Naive thymus-derived CD4-positive, alpha-beta T cell (primary cell): Measurements from ENCODE around the gene RAD51B. TPM values are rescaled to one million over a fixed set of nuclear protein-coding genes. Genes with fewer than 3 reads are reported as not detected.
"Not testable (repeated sequence)": the region's sequence is repeated elsewhere in the genome, so short reads cannot be mapped to it uniquely, and the experiment has no call there.

Experiments used
- ATAC-seq: fragments of 150-1000 bp; cut with Tn5 transposase; 2 replicates; pipeline ENCODE4 v1.10.0; 2021; ENCODE audit warnings: mild to moderate bottlenecking, moderate library complexity
- CTCF ChIA-PET: fragments of 350-600 bp; sonication (Branson Sonifier 250); formaldehyde crosslinking; loops from one replicate; lab custom pipeline; 2021; ENCODE audit warnings: antibody characterized with exemption; lab: Charles Lee
- POLR2A ChIA-PET: fragments of 350-600 bp; sonication (Branson Sonifier 250); formaldehyde crosslinking; loops from one replicate; lab custom pipeline; 2021; ENCODE audit warnings: antibody characterized with exemption, inconsistent platforms; lab: Charles Lee
- DNase-seq, 9 donors: peaks; one replicate each; pipeline versions ENCODE4 v3.0.0 to v3.0.0-alpha.2; 2020 to 2022; ENCODE audit warnings: mixed read lengths in 1 of 9
- H3K27ac ChIP-seq: one replicate; pipeline ENCODE4 v1.7.0; 2013; ENCODE audit warnings: mild to moderate bottlenecking, low read depth, low read length, moderate library complexity
- H3K27me3 ChIP-seq, 2 donors: one replicate each; pipeline ENCODE4 v1.7.0; 2013; ENCODE audit warnings: low read length in 2 of 2, mild to moderate bottlenecking in 2 of 2, moderate library complexity in 2 of 2; ENCODE audit not compliant: control insufficient read depth in 2 of 2, insufficient read depth in 2 of 2
- H3K36me3 ChIP-seq, 3 experiments: 1 replicate in 2 of 3; 2 replicates in 1 of 3; pipeline ENCODE4 v1.7.0; 2013; ENCODE audit warnings: low read length in 3 of 3, mild to moderate bottlenecking in 3 of 3, moderate library complexity in 1 of 3; ENCODE audit not compliant: insufficient read depth in 3 of 3, control insufficient read depth in 2 of 3
- H3K4me1 ChIP-seq, 2 donors: one replicate each; pipeline ENCODE4 v1.7.0; 2013; ENCODE audit warnings: low read length in 2 of 2, mild to moderate bottlenecking in 2 of 2, moderate library complexity in 1 of 2; ENCODE audit not compliant: control insufficient read depth in 2 of 2, insufficient read depth in 2 of 2
- H3K4me3 ChIP-seq: 2 replicates; pipeline ENCODE4 v1.7.0; 2013; ENCODE audit warnings: mild to moderate bottlenecking, low read length
- H3K9me3 ChIP-seq, 3 experiments: 1 replicate in 2 of 3; 2 replicates in 1 of 3; pipeline ENCODE4 v1.7.0; 2013; ENCODE audit warnings: low read length in 3 of 3; ENCODE audit not compliant: control insufficient read depth in 2 of 3
- H3K27ac Mint-ChIP-seq, 9 donors: one replicate each; pipeline ENCODE4 v1.8.0; 2020 to 2022; ENCODE audit warnings: mixed read lengths in 9 of 9, mild to moderate bottlenecking in 8 of 9, moderate library complexity in 5 of 9, inconsistent platforms in 2 of 9
- H3K27me3 Mint-ChIP-seq, 5 donors: one replicate each; pipeline ENCODE4 v1.8.0; 2021 to 2022; ENCODE audit warnings: mixed read lengths in 5 of 5, mild to moderate bottlenecking in 1 of 5
- H3K36me3 Mint-ChIP-seq, 5 donors: one replicate each; pipeline ENCODE4 v1.8.0; 2020 to 2022; ENCODE audit warnings: mixed read lengths in 5 of 5, mild to moderate bottlenecking in 3 of 5, inconsistent platforms in 1 of 5
- H3K4me1 Mint-ChIP-seq, 7 donors: one replicate each; pipeline ENCODE4 v1.8.0; 2020 to 2022; ENCODE audit warnings: mixed read lengths in 7 of 7, mild to moderate bottlenecking in 3 of 7, inconsistent platforms in 1 of 7
- H3K4me3 Mint-ChIP-seq, 10 donors: one replicate each; pipeline ENCODE4 v1.8.0; 2020 to 2022; ENCODE audit warnings: mild to moderate bottlenecking in 10 of 10, mixed read lengths in 10 of 10, moderate library complexity in 6 of 10, inconsistent platforms in 2 of 10
- H3K9me3 Mint-ChIP-seq, 11 donors: one replicate each; pipeline ENCODE4 v1.8.0; 2020 to 2022; ENCODE audit warnings: mixed read lengths in 11 of 11, mild to moderate bottlenecking in 4 of 11, inconsistent platforms in 1 of 11, moderate library complexity in 1 of 11
- intact Hi-C, 2 donors: fragments of 100-400 bp; cut with micrococcal nuclease; formaldehyde crosslinking; loops; one replicate each; pipeline ENCODE4 v1.15.1; 2023
- polyA plus RNA-seq, 2 donors: library from polyadenylated mRNA; unstranded; fragments of 300-500 nt; fragmentation: Illumina TruSeq; gene quantifications; one replicate each; pipeline ENCODE4 v1.2.3, GENCODE V29; 2021
- total RNA-seq, 6 experiments: library from RNA in 5 of 6; stranded (reverse) in 5 of 6; gene quantifications; 1 replicate in 5 of 6; 2 replicates in 1 of 6; pipeline ENCODE4 v1.2.3 and lab custom pipeline; 2021 to 2026

Gene RAD51B
- total and polyA plus RNA-seq, 7 experiments from 2014 or later = 15.0 to 42.2 (median 28.8) TPM

DNA sequence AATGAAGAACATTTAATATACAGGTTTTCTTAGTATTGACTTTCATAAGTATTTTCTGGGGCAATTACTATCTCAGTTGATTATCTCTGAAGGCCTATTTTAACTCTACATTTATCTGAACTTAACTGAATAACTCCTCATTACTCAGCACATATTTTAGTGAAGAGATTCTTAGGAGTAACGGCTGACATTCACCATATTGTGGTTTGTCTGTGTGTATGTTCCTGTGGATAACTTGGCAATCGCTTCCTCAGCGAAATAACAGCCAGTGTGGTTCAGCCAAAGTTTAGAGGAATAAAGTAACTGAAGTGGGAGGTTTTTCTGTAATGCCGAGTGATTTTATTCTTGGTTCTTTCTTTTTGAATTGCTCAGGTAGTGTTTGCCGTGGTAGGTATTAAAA, 168.0 kb downstream of the RAD51B start:
- Mint-ChIP-seq H3K4me3 (no peak overlapping the region), H3K36me3 (peaks cover 0 to 5% (median 2%) of the 10 kb centered on the region in 5 donors), H3K4me1 (peaks cover 0 to 3% (median 0%) of the 10 kb centered on the region in 7 donors), H3K9me3 (no peaks in the 10 kb centered on the region), H3K27me3 (no peaks in the 10 kb centered on the region), H3K27ac (no peak overlapping the region)
- Histone ChIP-seq H3K27me3 (no peaks in the 10 kb centered on the region), H3K27ac (no peak overlapping the region), H3K4me3 (no peak overlapping the region), H3K36me3 (no peaks in the 10 kb centered on the region), H3K4me1 (no peaks in the 10 kb centered on the region), H3K9me3 (no peaks in the 10 kb centered on the region)
- ATAC-seq (no peak), DNase-seq (no peak)
- CTCF ChIA-PET = no interaction called here
- intact Hi-C loops = no loop called here
- POLR2A ChIA-PET = no interaction called here

DNA sequence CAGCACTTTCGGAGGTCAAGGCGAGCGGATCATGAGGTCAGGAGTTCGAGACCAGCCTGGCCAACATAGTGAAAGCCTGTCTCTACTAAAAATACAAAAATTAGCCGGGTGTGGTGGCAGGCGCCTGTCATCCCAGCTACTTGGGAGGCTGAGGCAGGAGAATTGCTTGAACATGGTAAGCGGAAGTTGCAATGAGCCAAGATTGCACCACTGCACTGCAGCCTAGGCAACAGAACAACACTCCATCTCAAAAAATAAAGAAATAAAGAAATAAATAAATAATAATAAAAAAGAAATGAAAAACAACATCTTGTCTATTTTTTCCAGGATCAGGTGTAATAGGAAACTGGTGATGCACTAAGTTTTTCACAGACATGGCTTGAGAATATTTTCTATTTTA, 168.6 kb downstream of the RAD51B start:
- H3K36me3 Mint-ChIP-seq, H3K27me3 ChIP-seq, DNase-seq, H3K4me3 Mint-ChIP-seq, H3K36me3 ChIP-seq, H3K9me3 Mint-ChIP-seq, H3K4me1 ChIP-seq, H3K4me1 Mint-ChIP-seq, ATAC-seq, H3K27ac Mint-ChIP-seq, H3K9me3 ChIP-seq, H3K27ac ChIP-seq, POLR2A ChIA-PET, CTCF ChIA-PET, H3K27me3 Mint-ChIP-seq, intact Hi-C loops, H3K4me3 ChIP-seq: not testable (repeated sequence)

DNA sequence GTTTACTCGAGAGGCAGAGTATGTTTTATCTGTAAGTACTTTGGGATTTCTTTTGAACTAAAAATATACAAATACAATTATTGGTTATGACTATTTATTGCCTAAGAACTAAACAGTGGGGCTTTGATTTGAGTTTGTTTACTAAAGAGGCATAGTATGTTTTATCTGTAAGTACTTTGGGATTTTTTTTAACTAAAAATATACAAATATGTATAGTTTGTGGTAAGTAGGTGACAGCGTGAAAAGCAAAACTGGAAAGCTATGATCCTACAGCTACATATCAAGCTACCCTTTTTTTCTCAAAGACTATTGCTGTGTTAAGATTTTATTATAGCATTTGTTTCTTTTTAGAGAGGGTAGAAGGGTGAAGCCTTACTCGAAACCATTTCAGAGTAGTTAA, 171.0 kb downstream of the RAD51B start:
- Mint-ChIP-seq H3K27me3 (no peaks in the 10 kb centered on the region), H3K4me1 (no peaks in the 10 kb centered on the region), H3K4me3 (no peak overlapping the region), H3K27ac (no peak overlapping the region), H3K9me3 (no peaks in the 10 kb centered on the region), H3K36me3 (peaks cover 0 to 9% (median 2%) of the 10 kb centered on the region in 5 donors)
- intact Hi-C loops = no loop called here
- no peak for ATAC-seq
- Histone ChIP-seq H3K4me1 (no peaks in the 10 kb centered on the region), H3K27me3 (no peaks in the 10 kb centered on the region), H3K36me3 (no peaks in the 10 kb centered on the region), H3K4me3 (no peak overlapping the region), H3K9me3 (no peaks in the 10 kb centered on the region), H3K27ac (no peak overlapping the region)
- DNase-seq = no peak
- CTCF ChIA-PET = no interaction called here
- POLR2A ChIA-PET = no interaction called here

- ATAC-seq (no peak), DNase-seq (no peak)
- H3K27me3 ChIP-seq = no peaks in the 10 kb centered on the region
- no peaks in the 10 kb centered on the region for H3K4me1 ChIP-seq
- CTCF ChIA-PET = no interaction called here
- Mint-ChIP-seq H3K27ac (no peak overlapping the region), H3K4me3 (no peak overlapping the region), H3K27me3 (no peaks in the 10 kb centered on the region), H3K9me3 (no peaks in the 10 kb centered on the region), H3K36me3 (peaks cover 0 to 5% (median 0%) of the 10 kb centered on the region in 5 donors), H3K4me1 (peaks cover 0 to 1% (median 0%) of the 10 kb centered on the region in 7 donors)
- POLR2A ChIA-PET = no interaction called here
- intact Hi-C loops = no loop called here
- H3K27ac ChIP-seq = no peak overlapping the region
- H3K36me3 ChIP-seq = no peaks in the 10 kb centered on the region
- H3K4me3 ChIP-seq = no peak overlapping the region
- no peaks in the 10 kb centered on the region for H3K9me3 ChIP-seq
These were observed 175.0 kb downstream of the RAD51B start for GRCh38 chr14:67994531-67994930.

- Histone ChIP-seq H3K27ac (no peak overlapping the region), H3K4me1 (no peaks in the 10 kb centered on the region), H3K36me3 (no peaks in the 10 kb centered on the region), H3K27me3 (no peaks in the 10 kb centered on the region), H3K9me3 (no peaks in the 10 kb centered on the region), H3K4me3 (no peak overlapping the region)
- Mint-ChIP-seq H3K4me3 (no peak overlapping the region), H3K27ac (no peak overlapping the region), H3K9me3 (no peaks in the 10 kb centered on the region), H3K27me3 (no peaks in the 10 kb centered on the region), H3K4me1 (peaks cover 0 to 1% (median 0%) of the 10 kb centered on the region in 7 donors), H3K36me3 (peaks cover 0 to 5% (median 0%) of the 10 kb centered on the region in 5 donors)
- CTCF ChIA-PET = interaction anchor here (0.6 kb wide), 1 partner anchor 1110 kb away, joined by 4 read pairs; no protein-coding TSS in a partner anchor
- POLR2A ChIA-PET = no interaction called here
- ATAC-seq (no peak), DNase-seq (no peak)
- intact Hi-C loops = no loop called here
These were observed 176.7 kb downstream of the RAD51B start for GRCh38 chr14:67996235-67996634.

DNA sequence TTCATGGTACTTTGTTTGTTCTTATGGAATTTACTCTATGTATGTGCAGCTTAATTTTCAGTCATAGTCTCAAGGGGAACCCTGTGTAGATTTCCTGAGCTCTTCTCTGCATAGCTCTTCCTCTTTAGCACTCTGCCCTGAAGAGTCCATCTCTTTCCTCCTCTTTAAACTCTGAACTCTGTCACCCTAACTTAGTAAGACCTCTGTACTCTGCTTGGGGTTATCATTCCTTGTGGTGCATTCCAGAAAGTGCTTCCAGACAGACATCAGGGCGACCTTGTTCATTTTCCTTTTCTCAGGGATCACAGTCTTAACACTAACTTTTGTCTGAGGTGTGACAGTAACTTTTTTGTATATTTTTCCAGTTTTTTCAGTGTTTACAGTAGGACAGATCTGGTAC, 179.3 kb downstream of the RAD51B start:
- ChIA-PET POLR2A (no interaction called here), CTCF (interaction anchor here (0.9 kb wide), 1 partner anchor 15 kb away, joined by 3 read pairs; no protein-coding TSS in a partner anchor)
- Mint-ChIP-seq H3K4me3 (no peak overlapping the region), H3K4me1 (peaks cover 0 to 1% (median 0%) of the 10 kb centered on the region in 7 donors), H3K27ac (no peak overlapping the region), H3K9me3 (peaks cover 0 to 5% (median 0%) of the 10 kb centered on the region in 11 donors), H3K27me3 (no peaks in the 10 kb centered on the region), H3K36me3 (peaks cover 0 to 15% (median 6%) of the 10 kb centered on the region in 5 donors)
- Histone ChIP-seq H3K9me3 (no peaks in the 10 kb centered on the region), H3K27me3 (no peaks in the 10 kb centered on the region), H3K27ac (no peak overlapping the region), H3K36me3 (no peaks in the 10 kb centered on the region), H3K4me3 (no peak overlapping the region), H3K4me1 (no peaks in the 10 kb centered on the region)
- ATAC-seq = no peak
- intact Hi-C loops = no loop called here
- DNase-seq = no peak

- Mint-ChIP-seq H3K4me1 (peaks cover 0 to 1% (median 0%) of the 10 kb centered on the region in 7 donors), H3K27ac (no peak overlapping the region), H3K9me3 (peaks cover 0 to 5% (median 0%) of the 10 kb centered on the region in 11 donors), H3K36me3 (peaks cover 0 to 15% (median 6%) of the 10 kb centered on the region in 5 donors), H3K27me3 (no peaks in the 10 kb centered on the region), H3K4me3 (no peak overlapping the region)
- Histone ChIP-seq H3K4me3 (no peak overlapping the region), H3K9me3 (no peaks in the 10 kb centered on the region), H3K27me3 (no peaks in the 10 kb centered on the region), H3K27ac (no peak overlapping the region), H3K4me1 (no peaks in the 10 kb centered on the region), H3K36me3 (no peaks in the 10 kb centered on the region)
- intact Hi-C loops = no loop called here
- ChIA-PET CTCF (interaction anchor here (0.9 kb wide), 1 partner anchor 15 kb away, joined by 3 read pairs; no protein-coding TSS in a partner anchor), POLR2A (no interaction called here)
- ATAC-seq (no peak), DNase-seq (no peak)
These were observed 179.7 kb downstream of the RAD51B start for GRCh38 chr14:67999290-67999689.
